Stimulated activated CD4-positive, alpha-beta T cell treated with anti-CD3 and anti-CD28 coated beads, TNF-alpha, amount 100 ng/mL, for 24 hours (primary cell): ENCODE measurements around the gene SMYD4.
"Not testable (repeated sequence)": the region's sequence is repeated elsewhere in the genome, so short reads cannot be mapped to it uniquely, and the experiment has no call there.

Experiments
- DNase-seq, 3 experiments: peaks; one replicate each; pipeline ENCODE4 v3.0.0-alpha.2; 2020; ENCODE audit warnings: low read depth in 3 of 3

SMYD4 gene

DNA sequence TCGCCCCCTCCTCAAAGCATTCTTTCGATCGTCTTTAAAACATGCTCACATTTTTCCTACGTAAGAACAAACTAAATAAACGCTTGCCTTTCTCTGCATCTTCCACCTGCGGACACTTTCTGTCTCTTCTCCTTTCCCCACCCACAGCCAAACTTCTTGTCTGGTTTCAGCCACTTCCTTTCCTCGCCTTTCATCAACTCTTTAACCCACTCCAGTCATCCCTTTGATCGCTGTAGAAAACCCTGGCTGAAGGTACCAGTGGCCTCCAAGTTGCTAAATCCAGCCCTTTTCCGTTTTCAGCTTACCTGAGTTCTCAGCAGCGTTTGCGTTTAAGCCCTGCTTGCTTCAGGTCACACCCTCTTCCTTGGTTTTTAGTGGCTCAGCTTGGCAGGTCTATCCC is 586 bp upstream of the SMYD4 start:
- peak in 1 of 3 experiments; percentile 11 for DNase-seq

DNA sequence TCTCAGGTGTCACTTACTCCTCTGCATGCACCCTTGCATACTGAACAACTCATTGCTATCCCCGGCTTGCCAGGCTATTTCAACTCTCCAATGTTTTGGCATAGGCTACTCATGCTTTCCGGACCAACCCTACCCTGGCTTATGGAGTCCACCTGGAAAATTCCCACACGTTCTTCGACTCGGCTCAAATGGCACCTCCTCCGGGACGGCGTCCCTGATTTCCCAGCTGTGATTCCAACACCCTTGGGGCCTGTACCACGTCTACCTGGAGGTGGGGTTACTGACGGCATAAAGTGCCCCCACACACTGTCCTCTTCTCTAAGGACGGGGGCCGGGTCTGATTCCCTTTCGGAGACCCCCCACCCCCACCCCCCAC is 498 bp downstream of the SMYD4 start:
- no peak for DNase-seq

GRCh38 chr17:1820528-1821252 is 9.0 kb downstream of the SMYD4 start:
- no peak for DNase-seq

GRCh38 chr17:1813088-1813487 is 16.6 kb downstream of the SMYD4 start:
- DNase-seq: no peak

GRCh38 chr17:1810450-1811103 is 19.1 kb downstream of the SMYD4 start:
- DNase-seq: no peak

DNA sequence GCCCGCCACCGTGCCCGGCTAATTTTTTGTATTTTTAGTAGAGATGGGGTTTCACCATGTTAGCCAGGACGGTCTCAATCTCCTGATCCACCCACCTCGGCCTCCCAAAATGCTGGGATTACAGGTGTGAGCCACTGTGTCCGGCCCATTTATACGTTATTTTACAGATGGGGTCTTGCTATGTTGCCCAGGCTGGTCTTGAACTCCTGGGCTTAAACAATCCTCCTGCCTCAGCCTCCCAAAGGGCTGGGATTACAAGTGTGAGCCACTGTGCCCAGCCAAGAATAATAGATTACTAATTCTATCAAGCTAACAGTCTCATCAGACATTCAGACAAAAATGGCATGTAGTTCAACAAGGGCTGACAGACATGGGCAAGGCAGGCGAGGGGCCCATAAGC is 19.9 kb downstream of the SMYD4 start:
- DNase-seq: not testable (repeated sequence)

GRCh38 chr17:1808644-1809043 is 21.1 kb downstream of the SMYD4 start:
- DNase-seq: no peak

GRCh38 chr17:1807890-1808289 is 21.8 kb downstream of the SMYD4 start:
- DNase-seq: no peak

GRCh38 chr17:1803280-1803679 is 26.4 kb downstream of the SMYD4 start:
- DNase-seq: no peak

DNA sequence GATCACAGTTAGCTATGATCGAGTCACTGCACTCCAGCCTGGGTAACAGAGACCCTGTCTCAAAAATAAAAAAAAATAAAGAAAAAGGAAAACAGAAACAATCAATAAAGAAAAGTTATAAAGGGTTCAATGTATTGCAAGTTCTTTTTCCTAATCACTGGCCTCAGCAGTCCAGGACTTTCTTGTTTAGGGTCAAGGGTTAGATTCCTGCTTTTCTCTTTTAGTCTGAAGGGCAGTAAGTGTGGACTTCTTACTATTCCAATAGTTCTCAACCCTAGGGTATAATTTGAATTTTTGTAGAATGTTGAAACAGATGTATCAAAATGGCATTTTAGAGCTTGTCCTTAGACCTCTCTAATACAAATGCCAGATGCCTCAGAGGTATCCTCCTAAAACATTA is 27.3 kb downstream of the SMYD4 start:
- DNase-seq: no peak

DNA sequence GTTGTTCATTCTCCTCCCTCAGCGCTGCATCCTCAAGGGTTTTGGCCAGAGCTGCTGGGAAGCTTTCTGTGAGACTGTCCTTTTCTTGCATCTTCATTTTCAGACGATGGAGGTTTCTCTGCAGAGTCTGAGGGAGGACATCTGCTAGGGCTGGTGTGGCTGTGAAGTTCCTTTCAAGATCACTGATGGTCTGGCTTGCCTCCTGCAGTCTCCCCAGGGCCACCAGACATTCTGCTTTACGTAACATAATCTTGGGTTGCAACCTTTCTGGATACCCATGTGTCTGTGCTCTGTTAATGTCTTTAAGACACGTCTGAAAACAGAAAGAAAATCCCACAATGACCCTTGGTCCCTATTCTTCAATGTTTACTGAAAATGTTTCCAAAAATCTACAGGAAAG is 29.0 kb downstream of the SMYD4 start:
- DNase-seq: no peak

GRCh38 chr17:1800240-1800639 is 29.5 kb downstream of the SMYD4 start:
- DNase-seq: no peak

DNA sequence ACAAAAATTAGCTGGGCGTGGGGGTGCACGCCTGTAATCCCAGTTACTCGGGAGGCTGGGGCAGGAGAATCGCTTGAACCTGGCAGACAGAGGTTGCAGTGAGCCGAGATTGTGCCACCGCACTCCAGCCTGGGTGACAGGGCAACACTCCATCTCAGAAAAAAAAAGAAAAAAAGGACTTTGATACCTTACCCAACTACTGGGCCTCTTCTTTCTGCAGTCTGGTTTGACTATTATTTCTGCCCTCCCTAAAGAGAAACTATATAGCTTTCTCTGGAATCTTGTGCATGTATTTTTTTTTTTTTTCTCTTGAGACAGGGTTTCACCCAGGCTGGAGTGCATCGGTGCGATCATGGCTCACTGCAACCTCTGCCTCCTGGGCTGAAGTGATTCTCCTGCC is 31.9 kb downstream of the SMYD4 start:
- not testable (repeated sequence) for DNase-seq

DNA sequence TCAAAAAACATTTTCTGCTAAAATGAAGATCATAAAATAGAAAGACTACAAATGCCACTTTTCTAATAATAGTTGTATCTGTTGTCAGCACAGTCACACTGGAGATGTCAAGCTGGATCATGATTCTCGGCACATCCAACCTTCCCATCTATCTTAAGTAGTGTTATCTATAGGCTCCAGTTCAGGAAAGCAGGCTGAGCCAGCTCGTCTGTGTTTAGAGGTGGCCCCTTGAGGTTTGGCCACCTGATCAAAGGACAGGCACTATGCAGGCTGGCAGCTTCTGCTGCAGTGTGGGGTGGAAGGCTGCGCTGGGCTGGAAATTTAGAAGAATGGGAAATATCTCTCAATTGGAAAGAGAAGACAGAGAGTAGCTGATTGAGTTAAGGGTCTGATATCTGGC is 32.4 kb downstream of the SMYD4 start:
- no peak for DNase-seq

- no peak for DNase-seq
These were observed 32.9 kb downstream of the SMYD4 start for GRCh38 chr17:1796800-1797199.

GRCh38 chr17:1793447-1793806 is 36.3 kb downstream of the SMYD4 start:
- no peak for DNase-seq

GRCh38 chr17:1792495-1793446 is 36.9 kb downstream of the SMYD4 start:
- no peak for DNase-seq

- DNase-seq: no peak
These were observed 39.8 kb downstream of the SMYD4 start for GRCh38 chr17:1789936-1790335.

GRCh38 chr17:1787301-1787902 is 42.3 kb downstream of the SMYD4 start:
- no peak for DNase-seq

- DNase-seq: no peak
These were observed 43.0 kb downstream of the SMYD4 start for GRCh38 chr17:1786708-1787107.

GRCh38 chr17:1785930-1786329 is 43.8 kb downstream of the SMYD4 start:
- DNase-seq: no peak
